Inflammatory macrophage (primary cell): ENCODE data around the gene MACIR.
"Not testable (repeated sequence)": the region's sequence is repeated elsewhere in the genome, so short reads cannot be mapped to it uniquely, and the experiment has no call there.

Experiments
- DNase-seq, 2 donors: peaks; one replicate each; pipeline ENCODE4 v3.0.0-alpha.2; 2020 to 2022
- total RNA-seq, 18 experiments: gene quantifications; one replicate each; lab custom pipeline; 2026; ENCODE audit warnings: mixed read lengths in 6 of 18, inconsistent platforms in 2 of 18; lab: John Stamatoyannopoulos, UW

Gene MACIR, protein sequence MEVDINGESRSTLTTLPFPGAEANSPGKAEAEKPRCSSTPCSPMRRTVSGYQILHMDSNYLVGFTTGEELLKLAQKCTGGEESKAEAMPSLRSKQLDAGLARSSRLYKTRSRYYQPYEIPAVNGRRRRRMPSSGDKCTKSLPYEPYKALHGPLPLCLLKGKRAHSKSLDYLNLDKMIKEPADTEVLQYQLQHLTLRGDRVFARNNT
- 0.63 to 8.3 (median 4.6) reads per million in 18 experiments for total RNA-seq

DNA sequence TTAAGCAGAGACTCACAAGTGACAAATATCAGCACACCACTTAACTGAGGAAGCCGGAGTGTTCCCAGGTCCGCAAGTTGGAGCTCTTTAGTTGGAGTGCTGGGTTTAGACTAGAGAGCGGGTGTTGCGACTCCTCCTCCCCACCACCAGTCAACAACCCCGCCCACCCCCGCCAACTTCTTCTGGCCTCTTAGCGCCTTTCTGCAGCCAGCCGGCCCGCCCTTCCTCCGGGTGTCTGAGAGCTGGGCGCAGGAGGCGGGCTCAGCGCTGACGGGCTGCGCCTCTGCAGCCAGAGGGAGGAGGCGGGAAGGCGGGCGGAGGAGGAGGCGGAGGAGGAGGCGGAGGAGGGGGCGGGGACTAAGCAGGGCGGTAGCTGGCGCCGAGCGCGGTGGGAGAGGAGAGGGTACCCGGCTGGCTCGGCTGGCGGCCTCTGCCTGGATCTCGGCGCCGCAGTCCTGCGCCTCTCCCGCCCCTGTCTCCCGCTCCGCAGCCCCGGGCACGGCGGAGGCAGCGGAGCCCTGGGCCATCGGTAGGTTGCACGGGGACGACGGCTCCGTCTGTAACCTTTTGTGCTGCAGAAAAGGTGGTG lies at the start of gene MACIR:
Gene MACIR, plus strand, starts transcription at position 396 of the 589 bp plus-strand sequence. CDS start 17,157 bp downstream, outside the sequence.
- DNase-seq: peak; percentile 88 to 91

DNA sequence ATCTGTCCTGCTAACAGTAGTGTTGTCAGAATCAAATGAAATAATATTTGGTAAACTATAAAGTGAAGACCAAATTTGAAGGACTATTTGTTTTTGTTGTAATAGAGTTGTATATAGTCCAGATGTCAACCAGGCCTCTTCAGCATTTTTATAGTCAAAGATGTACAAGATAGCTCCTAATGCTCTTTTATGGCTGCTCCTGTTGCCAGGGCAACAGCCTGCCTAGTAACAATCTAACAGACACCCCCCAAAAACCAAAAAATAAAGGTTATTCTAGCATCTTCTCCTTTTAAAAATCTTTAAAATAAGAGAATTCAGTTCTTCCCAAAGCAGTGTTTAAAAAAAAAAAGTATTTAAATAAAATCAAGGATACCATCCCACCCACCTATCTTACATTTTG lies 49.5 kb upstream of the MACIR start:
- DNase-seq: no peak

DNA sequence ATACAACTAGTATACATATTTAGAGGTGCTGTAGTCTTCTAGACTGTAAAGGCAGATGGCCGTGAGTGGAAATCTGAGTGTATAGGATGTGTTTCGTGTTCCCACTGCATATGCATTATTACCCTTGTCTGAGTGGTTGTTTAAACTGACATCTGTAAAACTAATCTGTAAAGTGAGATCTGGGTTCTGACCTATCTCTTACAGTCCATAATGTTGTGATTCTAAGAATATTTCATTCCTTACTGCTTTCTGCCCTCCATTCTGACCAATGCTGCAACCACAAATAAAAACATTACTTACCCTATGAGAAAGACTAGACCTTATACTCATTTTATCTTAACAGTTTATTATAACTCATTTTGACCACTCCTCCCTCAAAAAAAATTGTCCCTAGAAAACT lies 47.6 kb upstream of the MACIR start:
- DNase-seq: no peak

DNA sequence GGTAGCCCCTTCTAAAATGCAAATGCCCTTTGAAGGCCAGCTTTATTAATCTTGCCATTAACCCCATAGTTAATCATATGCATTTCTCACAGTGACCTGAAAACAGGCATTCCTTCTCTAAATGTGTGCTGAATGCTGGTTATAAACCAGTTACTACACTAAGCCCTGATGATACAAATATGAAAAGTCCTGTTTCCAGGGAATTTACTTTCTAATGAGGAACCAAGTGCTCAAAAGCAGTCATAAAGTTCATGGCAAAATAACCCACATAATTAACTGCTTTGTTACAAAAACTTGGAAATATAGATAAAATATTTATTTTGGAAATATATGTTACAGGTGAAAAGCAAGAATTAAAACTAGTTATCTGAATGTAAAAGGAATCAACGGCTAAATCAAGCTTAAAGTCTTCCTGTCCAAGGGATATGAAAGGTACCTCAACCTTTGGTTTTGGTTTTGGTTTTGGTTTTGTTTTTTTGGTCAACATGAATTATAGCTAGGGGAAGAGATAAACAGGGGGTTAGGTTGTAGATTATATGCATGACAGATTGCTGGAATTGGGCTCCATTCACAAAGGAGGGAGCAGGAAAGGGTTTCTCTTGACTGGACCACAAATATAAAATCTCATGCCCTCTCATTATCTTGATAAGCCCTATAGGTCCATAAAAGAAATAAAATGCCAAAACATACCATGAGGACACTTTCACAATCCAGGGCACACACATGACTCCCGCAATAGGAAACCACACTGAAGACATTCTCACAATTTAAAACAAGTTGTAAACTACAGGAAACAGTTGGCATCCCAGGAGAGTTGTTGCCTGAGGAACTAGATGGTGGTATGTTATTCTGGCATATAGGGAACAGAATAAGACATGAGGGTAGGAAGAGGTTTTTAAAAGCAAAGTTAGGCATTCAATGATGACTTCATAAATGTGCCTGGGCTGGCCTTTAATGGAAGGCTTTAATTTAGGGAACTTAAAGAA lies 46.7 kb upstream of the MACIR start:
- DNase-seq: peak; percentile 53 to 75

DNA sequence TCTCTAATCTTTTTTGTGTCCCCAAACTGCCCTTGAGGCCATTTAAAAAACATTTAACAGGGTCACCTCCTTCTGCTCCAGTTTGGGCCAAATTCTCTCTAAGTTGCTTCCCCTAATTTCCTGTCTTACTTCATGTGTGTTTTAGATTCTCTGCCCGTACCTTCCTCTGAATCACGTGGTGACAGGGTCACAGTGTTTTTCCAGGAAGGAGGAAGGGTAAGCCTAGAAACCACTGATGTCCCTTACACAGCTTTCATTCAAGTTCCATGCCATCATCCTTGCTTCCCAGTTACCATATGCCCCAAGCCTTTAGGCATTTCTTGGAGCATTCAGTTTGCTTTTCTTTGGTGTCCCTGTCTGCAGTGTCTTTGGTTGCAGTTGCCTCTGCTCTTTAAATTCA lies 42.4 kb upstream of the MACIR start:
- DNase-seq: peak; percentile 43 to 49

DNA sequence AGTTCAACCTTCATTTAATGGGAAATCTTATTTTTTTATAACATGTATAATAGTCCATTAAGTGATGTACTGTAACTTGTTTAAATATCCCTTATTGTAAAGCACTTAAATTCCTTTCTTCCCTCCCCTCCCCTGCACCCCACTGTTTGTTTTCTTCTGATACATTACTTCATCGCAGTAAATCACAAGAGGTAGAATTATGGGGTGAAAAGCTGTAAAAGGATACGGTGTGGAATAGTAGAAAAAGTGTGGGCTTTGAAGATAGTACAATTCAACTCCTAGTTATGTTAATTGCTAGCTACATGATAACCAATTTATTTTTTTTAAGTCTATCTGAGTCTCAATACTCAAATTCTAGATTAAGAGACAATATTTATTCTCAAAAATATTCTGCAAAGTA lies 41.9 kb upstream of the MACIR start:
- DNase-seq: no peak

DNA sequence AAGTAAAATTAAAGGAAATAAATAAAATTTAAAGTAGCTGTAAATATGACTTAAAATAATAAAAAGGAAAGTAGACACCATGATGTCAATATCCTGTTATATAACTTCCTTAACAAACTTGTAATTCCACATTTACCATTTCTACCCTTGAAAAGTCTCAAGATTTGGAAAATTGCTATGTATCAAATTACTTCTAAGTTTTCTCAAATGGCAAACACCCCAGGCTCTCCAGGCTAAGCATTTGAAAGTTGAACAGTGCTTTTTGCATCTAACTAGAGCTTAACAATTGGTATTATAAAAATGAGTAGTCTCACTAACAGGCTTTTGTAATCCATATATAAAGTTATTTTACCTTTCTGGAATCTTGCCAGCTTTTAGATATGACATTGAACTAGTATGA lies 41.5 kb upstream of the MACIR start:
- DNase-seq: no peak

DNA sequence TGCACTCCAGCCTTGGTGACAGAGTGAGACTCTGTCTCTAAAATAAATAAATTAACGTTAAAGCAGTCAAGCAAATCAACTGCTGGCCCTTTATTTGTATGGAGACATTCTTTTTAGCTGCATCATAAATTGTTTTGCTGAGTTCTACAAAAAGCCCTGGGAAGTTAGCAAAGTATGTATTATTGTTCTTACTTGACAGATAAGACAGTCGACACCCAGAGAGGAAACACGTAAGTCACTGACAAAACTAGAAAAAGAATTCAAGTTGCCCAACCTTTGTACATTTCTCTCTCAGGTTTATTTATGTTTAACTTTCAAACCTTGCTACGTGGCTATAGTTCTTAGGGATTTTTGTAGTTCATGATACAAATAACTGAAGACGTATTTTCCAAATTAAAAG lies 40.4 kb upstream of the MACIR start:
- no peak for DNase-seq

DNA sequence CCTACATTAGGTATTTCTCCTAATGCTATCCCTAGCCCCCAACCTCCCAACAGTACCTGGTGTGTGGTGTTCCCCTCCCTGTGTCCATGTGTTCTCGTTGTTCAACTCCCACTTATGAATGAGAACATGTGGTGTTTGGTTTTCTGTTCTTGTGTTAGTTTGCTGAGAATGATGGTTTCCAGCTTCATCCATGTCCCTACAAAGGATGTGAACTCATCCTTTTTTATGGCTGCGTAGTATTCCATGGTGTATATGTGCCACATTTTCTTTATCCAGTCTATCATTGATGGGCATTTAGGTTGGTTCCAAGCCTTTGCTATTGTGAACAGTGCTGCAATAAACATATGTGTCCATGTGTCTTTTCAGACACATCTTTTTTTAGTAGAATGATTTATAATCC lies 39.5 kb upstream of the MACIR start:
- not testable (repeated sequence) for DNase-seq

DNA sequence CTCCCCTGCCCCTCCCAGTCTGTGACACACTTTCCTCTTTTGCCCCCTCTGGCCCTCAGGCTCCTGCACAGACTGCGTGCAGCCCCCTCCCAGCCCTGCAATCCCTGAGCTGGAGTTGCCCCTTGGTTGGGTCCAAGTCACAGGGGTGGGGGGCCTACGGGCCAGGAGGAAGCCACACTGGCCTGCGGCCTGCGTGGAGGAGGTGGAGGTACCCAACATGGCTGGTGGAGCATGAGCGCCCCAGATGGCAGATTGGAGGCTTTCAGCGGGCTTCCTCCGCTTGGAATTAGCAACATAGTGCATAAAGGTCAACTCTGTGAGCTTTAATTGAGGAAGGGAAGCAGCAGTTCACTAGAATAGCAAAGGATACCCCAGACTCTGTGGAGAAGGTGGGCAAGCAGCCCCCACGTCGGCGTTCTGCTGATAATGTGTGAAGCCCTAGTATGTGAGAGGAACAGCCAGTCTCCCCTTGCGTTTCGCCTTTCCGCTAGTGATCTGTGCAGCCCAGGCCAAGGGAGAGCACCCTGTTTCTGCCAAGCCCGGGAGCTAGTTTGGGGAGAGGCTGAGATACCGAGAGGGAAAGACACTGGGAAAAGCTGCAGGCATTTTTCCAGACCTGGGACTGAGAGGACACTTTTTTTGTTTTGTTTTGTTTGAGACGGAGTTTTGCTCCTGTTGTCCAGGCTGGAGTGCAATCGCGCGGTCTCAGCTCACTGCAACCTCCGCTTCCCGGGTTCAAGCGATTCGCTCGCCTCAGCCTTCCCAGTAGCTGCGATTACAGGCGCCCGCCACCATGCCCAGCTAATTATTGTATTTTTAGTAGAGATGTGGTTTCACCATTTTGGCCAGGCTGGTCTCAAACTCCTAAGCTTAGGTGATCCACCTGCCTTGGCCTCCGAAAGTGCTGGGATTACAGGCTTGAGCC lies 35.3 kb upstream of the MACIR start:
- DNase-seq: no peak

DNA sequence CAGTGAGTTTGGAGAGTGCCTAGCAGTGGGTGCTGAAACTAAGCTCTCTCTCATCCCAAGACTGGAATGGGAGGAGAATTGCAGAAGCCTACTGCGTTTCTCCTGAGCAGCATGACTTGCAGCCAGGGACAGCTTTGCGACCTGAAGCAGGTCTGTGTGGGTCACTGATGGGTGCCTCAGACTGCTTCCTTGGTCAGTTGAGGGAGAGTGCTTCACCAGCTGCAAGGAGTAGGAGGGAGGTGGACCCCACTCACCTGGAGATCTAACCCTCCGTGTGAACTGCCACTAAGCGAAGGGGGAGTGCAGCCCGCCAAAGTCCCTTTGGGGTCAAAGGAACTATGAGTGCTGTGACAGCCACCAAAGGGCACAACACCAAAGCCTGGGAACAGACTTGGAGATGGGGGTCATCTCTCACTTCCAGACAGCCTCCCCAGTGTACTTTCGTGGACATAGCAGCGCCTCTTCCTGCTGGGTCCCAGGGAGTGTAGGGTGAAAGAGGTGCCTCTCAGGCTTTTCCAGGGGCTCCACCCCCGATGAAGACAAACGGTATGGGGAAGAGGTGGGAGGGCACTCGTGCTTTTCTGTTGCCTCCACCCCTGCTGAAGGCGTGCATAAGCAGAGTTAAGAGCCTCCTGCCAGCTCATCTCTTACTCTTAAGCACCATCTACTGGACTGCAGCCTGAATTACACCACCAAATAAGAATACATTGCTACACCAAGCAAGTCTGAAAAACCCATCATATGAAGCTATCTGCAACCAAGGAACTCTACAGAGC lies 34.3 kb upstream of the MACIR start:
- peak; percentile 78 to 79 for DNase-seq

DNA sequence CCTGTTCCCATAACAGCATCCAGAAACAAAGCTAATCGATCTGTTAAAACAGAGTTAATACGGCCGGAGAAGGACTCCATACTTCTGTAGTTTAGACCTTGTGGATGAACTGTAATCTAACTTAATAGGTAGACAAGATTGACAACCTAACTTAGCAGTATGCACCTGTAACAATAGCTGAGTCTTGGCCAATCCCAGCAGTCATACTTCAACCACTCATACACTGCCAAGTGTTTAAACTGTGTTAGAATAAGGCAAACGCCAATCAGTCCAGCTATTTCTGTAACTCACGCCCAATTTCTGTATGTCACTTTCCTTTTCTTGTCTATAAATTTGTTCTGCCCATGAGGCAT lies 33.7 kb upstream of the MACIR start:
- no peak for DNase-seq

DNA sequence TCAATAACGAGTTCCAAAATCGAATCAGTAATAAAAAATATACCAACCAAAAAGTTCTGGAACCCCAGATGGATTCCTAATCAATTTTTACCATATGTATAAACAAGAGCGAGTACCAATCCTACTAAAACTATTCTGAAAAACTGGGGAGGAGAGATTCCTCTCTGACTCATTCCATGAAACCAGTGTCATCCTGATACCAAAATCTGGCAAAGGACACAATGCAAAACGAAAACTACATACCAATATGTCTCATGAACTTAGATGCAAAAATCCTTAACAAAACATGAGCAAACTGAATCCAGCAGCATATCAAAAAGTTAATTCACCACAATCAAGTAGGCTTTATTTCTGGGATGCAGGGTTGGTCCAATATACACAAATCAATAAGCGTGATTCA lies 30.5 kb upstream of the MACIR start:
- DNase-seq: no peak

DNA sequence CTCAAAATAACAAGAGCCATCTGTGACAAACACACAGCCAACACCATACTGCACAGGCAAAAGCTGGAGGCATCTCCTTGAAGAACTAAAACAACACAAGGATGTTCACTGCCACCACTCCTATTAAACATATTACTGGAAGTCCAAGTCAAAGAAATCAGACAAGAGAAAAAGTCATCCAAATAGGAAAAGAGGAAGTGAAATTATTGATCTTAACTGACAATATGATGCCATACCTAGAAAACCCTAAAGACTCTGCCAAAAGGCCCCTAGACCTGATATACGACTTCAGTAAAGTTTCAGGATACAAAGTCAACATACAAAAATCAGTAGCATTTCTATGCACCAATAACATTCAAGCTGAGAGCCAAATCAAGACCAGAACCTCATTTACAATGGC lies 30.0 kb upstream of the MACIR start:
- no peak for DNase-seq

DNA sequence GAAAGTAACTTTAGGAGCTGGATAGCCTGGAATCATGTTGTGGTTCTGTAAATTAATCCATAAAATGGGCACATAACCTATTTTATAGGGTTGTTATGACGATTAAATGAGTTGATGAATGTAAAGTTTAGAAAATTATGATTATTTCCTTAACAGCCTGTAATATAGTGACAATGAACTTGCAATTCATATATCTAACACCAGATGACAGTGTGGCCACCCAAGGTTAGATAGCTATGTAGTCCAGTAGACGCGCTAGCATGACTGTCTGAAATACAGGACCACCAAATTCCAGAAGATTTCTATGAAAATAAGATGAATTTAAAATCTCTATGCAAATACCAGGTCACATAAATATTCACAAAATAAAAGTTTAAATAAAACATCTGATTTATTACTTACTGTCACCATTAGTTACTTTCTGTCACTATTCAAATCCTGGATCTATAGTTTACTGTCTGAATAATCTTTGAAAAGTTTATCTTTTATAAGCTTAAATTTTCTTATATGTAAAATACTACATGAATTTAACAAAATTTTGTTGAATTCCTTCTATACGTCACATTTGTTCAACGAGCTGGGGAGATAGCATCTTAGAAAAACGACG lies 26.1 kb upstream of the MACIR start:
- peak; percentile 50 to 52 for DNase-seq

DNA sequence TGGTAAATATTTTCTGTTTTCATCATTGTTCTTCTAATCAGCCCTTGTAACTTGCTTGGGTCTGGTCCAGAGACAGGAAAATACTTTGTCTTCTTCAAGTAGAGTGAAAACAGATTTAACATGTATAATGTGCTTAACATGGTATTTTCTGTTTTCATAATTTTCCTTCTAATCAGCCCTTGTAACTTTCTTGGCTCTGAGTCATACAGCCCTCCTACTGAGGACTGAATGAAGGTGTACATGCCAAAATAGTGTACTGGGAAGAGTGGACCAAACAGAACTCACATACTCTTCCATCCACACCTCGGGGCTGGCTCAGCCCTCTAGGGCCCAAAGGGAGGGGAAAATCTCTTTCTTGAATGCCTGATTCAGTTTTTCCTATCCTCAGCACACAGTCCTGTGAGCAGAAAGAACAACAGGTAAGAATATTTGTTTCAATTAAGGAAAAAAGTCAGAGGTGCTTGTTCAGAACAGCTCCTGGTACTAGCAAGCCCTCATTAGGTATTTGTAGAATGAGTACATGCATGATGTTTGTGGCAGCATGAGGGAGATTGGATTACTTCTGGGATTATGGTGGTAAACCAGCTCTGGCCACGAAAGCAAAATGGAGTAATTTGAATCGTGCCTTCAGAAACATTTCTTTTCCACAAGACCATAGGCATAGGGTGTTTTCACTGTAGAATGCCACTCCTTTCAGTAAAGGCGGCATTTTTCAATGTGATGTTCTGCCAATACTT lies 24.2 kb upstream of the MACIR start:
- DNase-seq: no peak

DNA sequence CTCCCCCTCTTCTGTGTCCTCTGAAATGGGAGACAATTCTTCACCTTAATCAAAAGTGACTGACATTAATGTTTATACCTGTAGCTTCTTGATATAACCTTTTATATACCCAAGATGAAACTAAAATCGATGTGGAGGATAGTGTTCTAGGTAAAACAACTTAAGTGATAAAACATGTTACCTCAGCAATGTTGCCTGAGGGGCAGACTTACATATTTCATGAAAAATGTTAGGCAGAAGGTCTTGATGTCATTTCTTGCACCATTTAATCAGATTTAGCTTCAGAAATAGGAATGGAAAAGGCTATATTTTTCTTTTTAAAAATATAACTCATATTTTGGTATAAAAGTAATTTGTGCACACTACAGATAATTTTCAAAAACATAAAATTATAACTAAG lies 22.7 kb upstream of the MACIR start:
- no peak for DNase-seq

DNA sequence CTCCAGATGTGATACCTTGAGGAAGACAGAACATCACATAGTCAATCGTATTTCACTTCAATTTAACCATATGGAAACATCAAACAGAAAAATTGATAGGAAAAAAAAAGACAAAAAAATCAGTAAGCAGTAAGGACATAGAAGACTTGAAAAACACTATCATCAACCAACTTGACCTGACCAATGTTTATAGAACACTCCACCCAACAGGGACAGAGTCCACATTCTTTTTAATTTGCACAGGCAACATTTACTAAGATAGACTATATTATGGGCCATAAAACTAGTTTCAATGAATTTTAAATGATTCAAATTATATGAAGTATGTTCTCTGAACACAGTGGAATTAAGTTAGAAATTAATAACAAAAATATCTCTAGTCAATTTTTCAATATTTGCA lies 20.8 kb upstream of the MACIR start:
- no peak for DNase-seq

DNA sequence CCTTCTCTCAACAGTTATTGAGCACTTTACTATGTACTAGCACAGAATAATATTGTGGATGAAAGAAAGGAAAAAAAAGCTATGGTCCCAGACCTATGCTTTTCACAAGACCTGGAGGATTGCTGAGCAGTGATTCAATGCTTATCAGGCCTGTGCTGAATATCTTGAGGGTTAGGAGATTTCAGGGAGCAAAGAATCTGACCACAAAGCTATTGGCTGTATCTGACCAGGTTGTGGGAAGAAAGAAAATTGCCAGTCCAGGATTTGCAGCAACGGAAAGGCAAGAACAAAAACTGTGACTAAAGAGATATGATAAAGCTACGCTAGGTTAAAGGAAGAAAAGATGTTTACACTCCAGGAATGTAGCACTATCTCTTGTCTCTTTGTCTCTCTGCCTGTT lies 14.9 kb upstream of the MACIR start:
- no peak for DNase-seq

DNA sequence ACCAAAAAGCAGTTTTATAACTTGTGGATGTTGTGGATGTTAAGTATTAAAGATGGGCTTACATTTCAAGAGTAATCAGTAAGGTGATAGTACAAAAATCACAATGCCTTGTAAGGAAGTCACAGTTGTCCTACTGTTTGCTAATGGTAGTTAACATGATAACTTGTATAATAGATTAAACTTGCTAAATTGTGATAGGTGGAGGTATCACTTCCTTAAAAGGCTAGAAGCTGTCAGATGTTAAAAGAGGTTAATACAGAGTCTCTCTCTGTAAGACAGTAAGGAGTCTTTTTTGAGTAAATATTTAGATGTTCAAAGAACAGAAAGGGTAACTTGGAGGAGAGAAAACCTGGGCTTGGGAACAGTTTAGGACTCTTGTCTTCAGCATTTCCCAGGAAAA lies 14.2 kb upstream of the MACIR start:
- DNase-seq: no peak

DNA sequence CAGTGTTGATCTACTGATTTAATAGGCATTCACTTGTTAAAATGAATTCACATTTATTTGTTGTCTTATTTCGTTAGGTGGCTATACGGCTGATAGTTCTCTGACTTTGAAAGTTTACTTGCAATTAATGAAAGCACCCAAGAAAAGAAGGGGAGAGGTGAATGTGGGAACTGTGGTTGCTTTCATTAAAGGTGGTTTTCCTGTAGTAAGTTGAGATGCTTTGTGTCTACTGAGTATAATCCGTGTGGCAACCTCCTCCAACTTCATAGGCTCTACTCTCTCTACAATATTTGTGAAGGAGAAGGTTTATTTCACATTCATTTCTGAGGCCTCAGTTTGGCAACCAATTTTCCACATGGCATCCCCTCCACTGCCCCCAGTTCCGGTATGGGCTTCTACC lies 12.8 kb upstream of the MACIR start:
- no peak for DNase-seq
